ENCODE measurements around the gene UVRAG. TPM values are rescaled to one million over a fixed set of nuclear protein-coding genes. Genes with fewer than 3 reads are reported as not detected.
A peak's percentile ranks its signal among the peaks of the same experiment; 100 is the strongest.

UVRAG gene
- total RNA-seq, 1 experiment from 2014 or later: 52.7 TPM

GRCh38 chr11:76159983-76160661, 345.1 kb downstream of the UVRAG start:
- Histone ChIP-seq H3K79me2 (ENCODE audit: low read length) (no peaks in the 10 kb centered on the region), H3K4me1 (ENCODE audit: low read length) (peaks cover 5% of the 10 kb centered on the region), H3K36me3 (ENCODE audit: insufficient read depth, low read length) (no peaks in the 10 kb centered on the region), H3K27ac (ENCODE audit: low read length) (no peak overlapping the region), H3K4me3 (ENCODE audit: low read length) (no peak overlapping the region), H3K9me2 (replicated peaks; ENCODE audit: insufficient read depth, low read length) (no peaks in the 10 kb centered on the region), H4K20me1 (ENCODE audit: insufficient read depth, low read depth, low read length) (no peaks in the 10 kb centered on the region), H3K27me3 (ENCODE audit: low read length) (no peaks in the 10 kb centered on the region), H2AFZ (ENCODE audit: low read length) (no peak overlapping the region), H3K9ac (ENCODE audit: low read length) (no peak overlapping the region), H3K4me2 (ENCODE audit: low read depth, low read length, poor library complexity, severe bottlenecking) (no peak overlapping the region), H3K9me3 (ENCODE audit: low read length) (no peaks in the 10 kb centered on the region)
- DNase-seq: no peak

GRCh38 chr11:76160856-76161255, 345.8 kb downstream of the UVRAG start:
- Histone ChIP-seq H2AFZ (ENCODE audit: low read length) (no peak overlapping the region), H3K4me2 (ENCODE audit: low read depth, low read length, poor library complexity, severe bottlenecking) (no peak overlapping the region)

GRCh38 chr11:76161261-76161961, 346.4 kb downstream of the UVRAG start:
- Histone ChIP-seq H3K9me2 (replicated peaks; ENCODE audit: insufficient read depth, low read length) (no peaks in the 10 kb centered on the region), H2AFZ (ENCODE audit: low read length) (no peak overlapping the region), H3K79me2 (ENCODE audit: low read length) (no peaks in the 10 kb centered on the region), H3K9ac (ENCODE audit: low read length) (peak overlapping the region; percentile 43), H3K36me3 (ENCODE audit: insufficient read depth, low read length) (no peaks in the 10 kb centered on the region), H4K20me1 (ENCODE audit: insufficient read depth, low read depth, low read length) (no peaks in the 10 kb centered on the region), H3K4me3 (ENCODE audit: low read length) (peak overlapping the region; percentile 22; the same call in 1 of the 2 replicates), H3K9me3 (ENCODE audit: low read length) (no peaks in the 10 kb centered on the region), H3K4me1 (ENCODE audit: low read length) (peaks cover 5% of the 10 kb centered on the region), H3K27ac (ENCODE audit: low read length) (no peak overlapping the region), H3K4me2 (ENCODE audit: low read depth, low read length, poor library complexity, severe bottlenecking) (peak overlapping the region; percentile 29), H3K27me3 (ENCODE audit: low read length) (no peaks in the 10 kb centered on the region)
- DNase-seq: no peak

More at GRCh38 chr11:76160856-76161255, 345.8 kb downstream of the UVRAG start:
- Histone ChIP-seq H3K4me1 (ENCODE audit: low read length) (peaks cover 5% of the 10 kb centered on the region), H3K79me2 (ENCODE audit: low read length) (no peaks in the 10 kb centered on the region), H3K27me3 (ENCODE audit: low read length) (no peaks in the 10 kb centered on the region), H3K9me3 (ENCODE audit: low read length) (no peaks in the 10 kb centered on the region), H3K4me3 (ENCODE audit: low read length) (no peak overlapping the region), H3K9ac (ENCODE audit: low read length) (no peak overlapping the region), H3K9me2 (replicated peaks; ENCODE audit: insufficient read depth, low read length) (no peaks in the 10 kb centered on the region), H3K36me3 (ENCODE audit: insufficient read depth, low read length) (no peaks in the 10 kb centered on the region), H4K20me1 (ENCODE audit: insufficient read depth, low read depth, low read length) (no peaks in the 10 kb centered on the region), H3K27ac (ENCODE audit: low read length) (no peak overlapping the region)
- no peak for DNase-seq

- no peak for DNase-seq
- Histone ChIP-seq H3K4me1 (ENCODE audit: low read length) (peaks cover 5% of the 10 kb centered on the region), H3K9me2 (replicated peaks; ENCODE audit: insufficient read depth, low read length) (no peaks in the 10 kb centered on the region), H3K4me3 (ENCODE audit: low read length) (no peak overlapping the region), H2AFZ (ENCODE audit: low read length) (no peak overlapping the region), H3K9me3 (ENCODE audit: low read length) (no peaks in the 10 kb centered on the region), H4K20me1 (ENCODE audit: insufficient read depth, low read depth, low read length) (no peaks in the 10 kb centered on the region), H3K9ac (ENCODE audit: low read length) (no peak overlapping the region), H3K4me2 (ENCODE audit: low read depth, low read length, poor library complexity, severe bottlenecking) (no peak overlapping the region), H3K36me3 (ENCODE audit: insufficient read depth, low read length) (no peaks in the 10 kb centered on the region), H3K79me2 (ENCODE audit: low read length) (no peaks in the 10 kb centered on the region), H3K27me3 (ENCODE audit: low read length) (no peaks in the 10 kb centered on the region), H3K27ac (ENCODE audit: low read length) (no peak overlapping the region)
These were observed 347.6 kb downstream of the UVRAG start for GRCh38 chr11:76162336-76163288.

- Histone ChIP-seq H3K79me2 (ENCODE audit: low read length) (no peaks in the 10 kb centered on the region), H3K4me2 (ENCODE audit: low read depth, low read length, poor library complexity, severe bottlenecking) (no peak overlapping the region), H3K4me3 (ENCODE audit: low read length) (no peak overlapping the region), H3K4me1 (ENCODE audit: low read length) (peaks cover 5% of the 10 kb centered on the region), H3K9me3 (ENCODE audit: low read length) (no peaks in the 10 kb centered on the region), H3K9me2 (replicated peaks; ENCODE audit: insufficient read depth, low read length) (no peaks in the 10 kb centered on the region), H3K27me3 (ENCODE audit: low read length) (no peaks in the 10 kb centered on the region), H3K27ac (ENCODE audit: low read length) (no peak overlapping the region), H3K36me3 (ENCODE audit: insufficient read depth, low read length) (no peaks in the 10 kb centered on the region), H4K20me1 (ENCODE audit: insufficient read depth, low read depth, low read length) (no peaks in the 10 kb centered on the region), H2AFZ (ENCODE audit: low read length) (no peak overlapping the region), H3K9ac (ENCODE audit: low read length) (no peak overlapping the region)
- no peak for DNase-seq
These were observed 348.4 kb downstream of the UVRAG start for GRCh38 chr11:76163289-76163880.

GRCh38 chr11:76164081-76164480, 349.1 kb downstream of the UVRAG start:
- Histone ChIP-seq H3K36me3 (ENCODE audit: insufficient read depth, low read length) (no peaks in the 10 kb centered on the region), H3K79me2 (ENCODE audit: low read length) (no peaks in the 10 kb centered on the region), H4K20me1 (ENCODE audit: insufficient read depth, low read depth, low read length) (no peaks in the 10 kb centered on the region), H3K4me1 (ENCODE audit: low read length) (peaks cover 5% of the 10 kb centered on the region), H3K27me3 (ENCODE audit: low read length) (no peaks in the 10 kb centered on the region), H3K9me3 (ENCODE audit: low read length) (no peaks in the 10 kb centered on the region), H3K9ac (ENCODE audit: low read length) (no peak overlapping the region), H3K4me2 (ENCODE audit: low read depth, low read length, poor library complexity, severe bottlenecking) (no peak overlapping the region), H3K9me2 (replicated peaks; ENCODE audit: insufficient read depth, low read length) (no peaks in the 10 kb centered on the region), H2AFZ (ENCODE audit: low read length) (no peak overlapping the region), H3K4me3 (ENCODE audit: low read length) (no peak overlapping the region), H3K27ac (ENCODE audit: low read length) (no peak overlapping the region)
- DNase-seq: no peak

- Histone ChIP-seq H4K20me1 (ENCODE audit: insufficient read depth, low read depth, low read length) (no peaks in the 10 kb centered on the region), H2AFZ (ENCODE audit: low read length) (no peak overlapping the region), H3K36me3 (ENCODE audit: insufficient read depth, low read length) (no peaks in the 10 kb centered on the region), H3K79me2 (ENCODE audit: low read length) (no peaks in the 10 kb centered on the region), H3K9me3 (ENCODE audit: low read length) (no peaks in the 10 kb centered on the region), H3K4me3 (ENCODE audit: low read length) (no peak overlapping the region), H3K4me1 (ENCODE audit: low read length) (peaks cover 5% of the 10 kb centered on the region), H3K27ac (ENCODE audit: low read length) (no peak overlapping the region), H3K9me2 (replicated peaks; ENCODE audit: insufficient read depth, low read length) (no peaks in the 10 kb centered on the region), H3K9ac (ENCODE audit: low read length) (no peak overlapping the region), H3K4me2 (ENCODE audit: low read depth, low read length, poor library complexity, severe bottlenecking) (no peak overlapping the region), H3K27me3 (ENCODE audit: low read length) (no peaks in the 10 kb centered on the region)
- no peak for DNase-seq
These were observed 350.1 kb downstream of the UVRAG start for GRCh38 chr11:76164861-76165751.
